GM23338 (cell line): ENCODE results near the gene CYP46A1. TPM values are rescaled to one million over a fixed set of nuclear protein-coding genes. Genes with fewer than 3 reads are reported as not detected.

Experiments
- ATAC-seq: fragments of 200-7000 bp; cut with Tn5 transposase; 3 replicates; pipeline ENCODE4 v1.9.1; 2020
- DNase-seq: peaks from one replicate; pipeline ENCODE4 v3.0.0-alpha.2; 2015; ENCODE audit warnings: low spot score
- H2AFZ ChIP-seq: fragments of 200-600 bp; sonication (generic); 2 replicates; pipeline ENCODE4 v1.8.0; 2016; ENCODE audit warnings: antibody characterized with exemption, mild to moderate bottlenecking, moderate library complexity
- H3F3A ChIP-seq: fragments of 200-600 bp; sonication (generic); replicated peaks from 2 replicates; pipeline ENCODE4 v1.8.0; 2017; ENCODE audit warnings: antibody characterized with exemption, mixed run types, low read depth
- H3K27ac ChIP-seq: fragments of 200-600 bp; sonication (generic); 2 replicates; pipeline ENCODE4 v1.6.1; 2016; ENCODE audit warnings: low read depth
- H3K27me3 ChIP-seq: fragments of 200-600 bp; sonication (generic); 2 replicates; pipeline ENCODE4 v1.8.0; 2016; ENCODE audit warnings: mild to moderate bottlenecking, mixed run types, moderate library complexity; ENCODE audit not compliant: insufficient read depth
- H3K36me3 ChIP-seq: fragments of 200-600 bp; sonication (generic); 2 replicates; pipeline ENCODE4 v1.8.0; 2016; ENCODE audit warnings: mild to moderate bottlenecking; ENCODE audit not compliant: insufficient read depth
- H3K4me1 ChIP-seq: fragments of 200-600 bp; sonication (generic); 2 replicates; pipeline ENCODE4 v1.8.0; 2016; ENCODE audit warnings: mild to moderate bottlenecking, moderate library complexity; ENCODE audit not compliant: insufficient read depth
- H3K4me2 ChIP-seq: fragments of 200-600 bp; sonication (generic); 2 replicates; pipeline ENCODE4 v1.7.1; 2017; ENCODE audit warnings: mixed run types
- H3K4me3 ChIP-seq: fragments of 200-600 bp; sonication (generic); 2 replicates; pipeline ENCODE4 v1.6.1; 2016; ENCODE audit warnings: mixed run types
- H3K79me2 ChIP-seq: fragments of 200-600 bp; sonication (generic); replicated peaks from 2 replicates; pipeline ENCODE4 v1.8.0; 2017; ENCODE audit warnings: mild to moderate bottlenecking; ENCODE audit not compliant: insufficient read depth
- H3K9me2 ChIP-seq: fragments of 200-600 bp; sonication (generic); 2 replicates; pipeline ENCODE4 v1.8.0; 2017; ENCODE audit not compliant: insufficient read depth
- H4K20me1 ChIP-seq: fragments of 200-600 bp; sonication (generic); replicated peaks from 2 replicates; pipeline ENCODE4 v1.8.0; 2017; ENCODE audit warnings: mild to moderate bottlenecking; ENCODE audit not compliant: insufficient read depth
- H3K27ac Mint-ChIP-seq: 2 replicates; pipeline ENCODE4 v1.8.0; 2020; ENCODE audit warnings: inconsistent platforms, mild to moderate bottlenecking, moderate library complexity, mixed read lengths
- H3K27me3 Mint-ChIP-seq: 3 replicates; pipeline ENCODE4 v1.8.0; 2022; ENCODE audit warnings: low read depth, mild to moderate bottlenecking, moderate library complexity, mixed read lengths, inconsistent platforms; ENCODE audit not compliant: insufficient read depth, poor library complexity
- H3K36me3 Mint-ChIP-seq: 3 replicates; pipeline ENCODE4 v1.8.0; 2021; ENCODE audit warnings: low read depth, mild to moderate bottlenecking, inconsistent platforms, moderate library complexity, mixed read lengths
- H3K4me1 Mint-ChIP-seq: 3 replicates; pipeline ENCODE4 v1.8.0; 2020; ENCODE audit warnings: mild to moderate bottlenecking, inconsistent platforms, mixed read lengths
- H3K4me3 Mint-ChIP-seq: 3 replicates; pipeline ENCODE4 v1.8.0; 2021; ENCODE audit warnings: moderate library complexity, mild to moderate bottlenecking, inconsistent platforms, mixed read lengths
- H3K9me3 Mint-ChIP-seq: 3 replicates; pipeline ENCODE4 v1.8.0; 2020; ENCODE audit warnings: moderate library complexity, mild to moderate bottlenecking, inconsistent platforms, mixed read lengths
- JUNB ChIP-seq: IDR thresholded peaks from one replicate; pipeline ENCODE4 v1.6.1; 2016; ENCODE audit warnings: antibody characterized with exemption; ENCODE audit not compliant: unreplicated experiment
- STAT1 ChIP-seq: IDR thresholded peaks from one replicate; pipeline ENCODE4 v1.6.1; 2016; ENCODE audit warnings: antibody characterized with exemption; ENCODE audit not compliant: unreplicated experiment
- ZNF331 ChIP-seq: fragments of 250-450 bp; sonication (Bioruptor Pico); IDR thresholded peaks from 2 replicates; pipeline ENCODE4 v1.5.0; 2020; ENCODE audit warnings: low read depth, mild to moderate bottlenecking, moderate library complexity
- ZNF462 ChIP-seq: fragments of 250-450 bp; sonication (Bioruptor Pico); IDR thresholded peaks from 2 replicates; pipeline ENCODE4 v1.5.0; 2020; ENCODE audit warnings: mild to moderate bottlenecking, moderate library complexity
- polyA plus RNA-seq: library from polyadenylated mRNA; unstranded; fragments of >200 nt; fragmentation: Nextera tagmentation; extraction: Ambion mirVana; gene quantifications from 2 replicates; pipeline ENCODE4 v1.2.1, GENCODE V29; 2016
- total RNA-seq: library from RNA; depleted of rRNA; stranded (reverse); fragments of >200 nt; shearing (Covaris generic); gene quantifications from 2 replicates; pipeline ENCODE4 v1.2.3, GENCODE V29; 2014

Gene CYP46A1
- total and polyA plus RNA-seq, 2 experiments from 2014 or later = 0.59 to 0.66 TPM

- TF ChIP-seq STAT1 (no peak), JUNB (no peak), ZNF331 (CRISPR knock-in tag) (no peak)
These were observed 53.4 kb downstream of the CYP46A1 start (continued) for GRCh38 chr14:99737451-99737951.

GRCh38 chr14:99737956-99738667, 54.0 kb downstream of the CYP46A1 start:
- Histone ChIP-seq H3K4me1 (0 out of 2 replicates have a peak, but pooled peaks cover under 1% of the 10 kb centered on the region), H2AFZ (0 out of 2 replicates have a peak overlapping the region, but pooled peaks have one; percentile 23), H3K9me2 (no peaks in the 10 kb centered on the region), H3K4me2 (no peak overlapping the region), H3K4me3 (no peak overlapping the region), H3K27me3 (no peaks in the 10 kb centered on the region), H3K79me2 (no peaks in the 10 kb centered on the region), H3F3A (no peaks in the 10 kb centered on the region), H3K27ac (no peak overlapping the region), H3K36me3 (no peaks in the 10 kb centered on the region), H4K20me1 (no peaks in the 10 kb centered on the region)
- Mint-ChIP-seq H3K9me3 (peaks cover 3% of the 10 kb centered on the region), H3K27ac (no peak overlapping the region), H3K27me3 (peaks cover 11% of the 10 kb centered on the region), H3K36me3 (no peaks in the 10 kb centered on the region), H3K4me1 (peaks cover 8% of the 10 kb centered on the region), H3K4me3 (no peak overlapping the region)
- TF ChIP-seq ZNF462 = no peak
- DNase-seq (no peak), ATAC-seq (no peak)
